SK-N-SH treated with all-trans-retinoic acid at 6 μM for 48 hours (cell line): ENCODE data around the gene HOXB7.

Source experiments
- ATAC-seq: fragments of 200-7000 bp; cut with Tn5 transposase; 3 replicates; pipeline ENCODE4 v1.9.1; 2020; ENCODE audit warnings: mild to moderate bottlenecking, moderate library complexity
- BACH2 ChIP-seq: fragments of 250-450 bp; sonication (Bioruptor Pico); IDR thresholded peaks from 2 replicates; pipeline ENCODE4 v1.9.0; 2021; ENCODE audit warnings: mild to moderate bottlenecking, borderline replicate concordance
- CREB5 ChIP-seq: fragments of 250-450 bp; sonication (Bioruptor Pico); IDR thresholded peaks from 2 replicates; pipeline ENCODE4 v1.5.1; 2020; ENCODE audit warnings: low read depth, mild to moderate bottlenecking, moderate library complexity
- CSDC2 ChIP-seq: fragments of 250-450 bp; sonication (Bioruptor Pico); IDR thresholded peaks from 2 replicates; pipeline ENCODE4 v1.5.0; 2020; ENCODE audit warnings: mild to moderate bottlenecking, moderate library complexity
- CSRNP3 ChIP-seq: fragments of 250-450 bp; sonication (Bioruptor Pico); IDR thresholded peaks from 2 replicates; pipeline ENCODE4 v1.5.1; 2021; ENCODE audit warnings: mild to moderate bottlenecking, moderate library complexity
- ESRRG ChIP-seq: fragments of 250-450 bp; sonication (Bioruptor Pico); IDR thresholded peaks from 2 replicates; pipeline ENCODE4 v1.6.1; 2021; ENCODE audit warnings: mild to moderate bottlenecking
- PATZ1 ChIP-seq: fragments of 250-450 bp; sonication (Bioruptor Pico); IDR thresholded peaks from 2 replicates; pipeline ENCODE4 v1.8.0; 2020; ENCODE audit warnings: mild to moderate bottlenecking, moderate library complexity, borderline replicate concordance
- POU6F1 ChIP-seq: fragments of 250-450 bp; sonication (Bioruptor Pico); IDR thresholded peaks from 2 replicates; pipeline ENCODE4 v1.8.0; 2021; ENCODE audit warnings: low read depth, mild to moderate bottlenecking, moderate library complexity, borderline replicate concordance
- PPARA ChIP-seq: fragments of 250-450 bp; sonication (Bioruptor Pico); IDR thresholded peaks from 2 replicates; pipeline ENCODE4 v1.5.0; 2020; ENCODE audit warnings: mild to moderate bottlenecking, borderline replicate concordance
- SNAI2 ChIP-seq: fragments of 250-450 bp; sonication (Bioruptor Pico); IDR thresholded peaks from 2 replicates; pipeline ENCODE4 v1.5.0; 2020; ENCODE audit warnings: mild to moderate bottlenecking, moderate library complexity
- TOX ChIP-seq: fragments of 250-450 bp; sonication (Bioruptor Pico); IDR thresholded peaks from 2 replicates; pipeline ENCODE4 v1.8.0; 2021; ENCODE audit warnings: mild to moderate bottlenecking, moderate library complexity, borderline replicate concordance
- TSHZ2 ChIP-seq: fragments of 250-450 bp; sonication (Bioruptor Pico); IDR thresholded peaks from 2 replicates; pipeline ENCODE4 v1.5.0; 2020; ENCODE audit warnings: mild to moderate bottlenecking, moderate library complexity
- ZNF565 ChIP-seq: fragments of 450-650 bp; formaldehyde crosslinking; conservative IDR thresholded peaks from 2 replicates; pipeline ENCODE4 v1.5.0; 2020; ENCODE audit warnings: low read depth, mild to moderate bottlenecking, moderate library complexity
- ZNF70 ChIP-seq: fragments of 450-650 bp; formaldehyde crosslinking; IDR thresholded peaks from 2 replicates; pipeline ENCODE4 v1.5.0; 2020; ENCODE audit warnings: mild to moderate bottlenecking, moderate library complexity
- ZNF8 ChIP-seq: fragments of 450-650 bp; formaldehyde crosslinking; IDR thresholded peaks from 2 replicates; pipeline ENCODE4 v1.5.0; 2020; ENCODE audit warnings: mild to moderate bottlenecking, moderate library complexity

The HOXB7 gene

GRCh38 chr17:48627118-48627597 lies 16.3 kb upstream of the HOXB7 start (continued):
- TF ChIP-seq CSRNP3 (CRISPR knock-in tag) = no peak
- no peak for TF ChIP-seq ZNF8 (CRISPR knock-in tag)
- no peak for TF ChIP-seq ZNF565 (CRISPR knock-in tag)
- no peak for TF ChIP-seq ESRRG
- TF ChIP-seq ZNF70 (CRISPR knock-in tag) = no peak

- ATAC-seq = peak; percentile 8; the same call in 2 of the 3 replicates
- TF ChIP-seq PATZ1 (no peak), TOX (no peak), SNAI2 (CRISPR knock-in tag) (no peak), ZNF70 (CRISPR knock-in tag) (no peak), CREB5 (no peak), BACH2 (CRISPR knock-in tag) (no peak), CSDC2 (no peak)
These were observed 15.7 kb upstream of the HOXB7 start, which contains the start of gene HOXB9 for GRCh38 chr17:48626245-48627117. Gene HOXB9 (minus strand): TSS chr17:48626358. CDS start chr17:48626269, 89 bp downstream.

GRCh38 chr17:48625495-48626244 lies 14.9 kb upstream of the HOXB7 start:
- TF ChIP-seq PPARA (CRISPR knock-in tag) (no peak), POU6F1 (CRISPR knock-in tag) (no peak), PATZ1 (no peak)
- ATAC-seq = peak; percentile 31

GRCh38 chr17:48624544-48625494 lies 14.0 kb upstream of the HOXB7 start:
- TF ChIP-seq ZNF8 (CRISPR knock-in tag) (no peak), POU6F1 (CRISPR knock-in tag) (no peak), CSDC2 (no peak), TSHZ2 (no peak)
- peak; percentile 50 for ATAC-seq
